K562 (cell line): ENCODE data around the gene USP13. TPM values are rescaled to one million over a fixed set of nuclear protein-coding genes. Genes with fewer than 3 reads are reported as not detected.

Experiments
- ATAC-seq: fragments of 200-7000 bp; cut with Tn5 transposase; 3 replicates; pipeline ENCODE4 v1.9.1; 2020; ENCODE audit warnings: moderate library complexity
- BruUV-seq: library from RNA; stranded (reverse); fragments of 400-500 nt; replicated peaks from 2 replicates; lab custom pipeline; 2021; lab: Mats Ljungman, UMichigan
- CTCF ChIA-PET: fragments of 300-600 bp; formaldehyde crosslinking; extraction: SDS; loops from one replicate; lab custom pipeline; 2021; ENCODE audit warnings: low intra/inter-chr PET ratio; lab: Yijun Ruan, JAX
- POLR2A ChIA-PET: fragments of 300-600, 350-650 bp; sonication (Branson Sonifier 250); formaldehyde crosslinking; extraction: SDS; loops from one replicate; lab custom pipeline; 2021; ENCODE audit warnings: antibody characterized with exemption, inconsistent platforms; lab: Yijun Ruan, JAX
- DNase-seq, 4 experiments: peaks; one replicate each; pipeline versions ENCODE4 v3.0.0 to v3.0.0-alpha.2; 2011 to 2018; ENCODE audit warnings: low spot score in 3 of 4, mixed read lengths in 3 of 4; ENCODE audit errors: extremely low read depth in 1 of 4
- FAIRE-seq: peaks from 2 replicates; lab custom pipeline; 2011; peaks lifted over from hg19 to GRCh38; lab: Jason Lieb, UNC
- H2AFZ ChIP-seq: 2 replicates; pipeline ENCODE4 v1.6.0; 2011; ENCODE audit warnings: low read depth, low read length, control low read depth, inconsistent platforms
- H3K27ac ChIP-seq: fragments of 200-600 bp; 3 replicates; pipeline ENCODE4 v1.8.0; 2011; ENCODE audit warnings: low read depth, mild to moderate bottlenecking, control low read depth, inconsistent platforms, low read length, moderate library complexity, mixed read lengths; ENCODE audit errors: extremely low read depth
- H3K27me3 ChIP-seq, 2 experiments: fragments of 300-600 bp in 1 of 2; 2 replicates in 1 of 2; 3 replicates in 1 of 2; pipeline versions ENCODE4 v1.6.0 to v1.8.0; 2011; ENCODE audit warnings: inconsistent platforms in 2 of 2, low read length in 2 of 2, mild to moderate bottlenecking in 1 of 2, mixed read lengths in 1 of 2, moderate library complexity in 1 of 2; ENCODE audit not compliant: control insufficient read depth in 2 of 2, insufficient read depth in 2 of 2
- H3K36me3 ChIP-seq: fragments of 300-600 bp; 3 replicates; pipeline ENCODE4 v1.8.0; 2011; ENCODE audit warnings: mild to moderate bottlenecking, low read length, inconsistent platforms; ENCODE audit not compliant: control insufficient read depth, insufficient read depth
- H3K4me1 ChIP-seq, 2 experiments: fragments of 200-600 bp in 1 of 2; replicated peaks in 1 of 2; 2 replicates in 1 of 2; 3 replicates in 1 of 2; pipeline versions ENCODE4 v1.5.1 to v1.8.0; 2011; ENCODE audit warnings: inconsistent platforms in 2 of 2, low read length in 2 of 2, mild to moderate bottlenecking in 1 of 2, mixed read lengths in 1 of 2, moderate library complexity in 1 of 2; ENCODE audit not compliant: control insufficient read depth in 2 of 2, insufficient read depth in 2 of 2
- H3K4me2 ChIP-seq: 2 replicates; pipeline ENCODE4 v1.6.1; 2011; ENCODE audit warnings: low read length, control low read depth, inconsistent platforms, mixed read lengths; ENCODE audit not compliant: insufficient read depth
- H3K4me3 ChIP-seq: fragments of 200-600 bp; sonication (generic), shearing (Covaris generic); 2 replicates; pipeline ENCODE4 v1.5.1; 2016; ENCODE audit warnings: control low read depth, inconsistent platforms
- H3K79me2 ChIP-seq: fragments of 200-600 bp; 3 replicates; pipeline ENCODE4 v1.8.0; 2011; ENCODE audit warnings: low read length, inconsistent platforms; ENCODE audit not compliant: control insufficient read depth, insufficient read depth
- H3K9ac ChIP-seq, 2 experiments: 2 replicates each; pipeline versions ENCODE4 v1.6.0 to v1.6.1; 2011; ENCODE audit warnings: low read depth in 2 of 2, low read length in 2 of 2, control low read depth in 1 of 2, inconsistent platforms in 1 of 2, mild to moderate bottlenecking in 1 of 2, mixed read lengths in 1 of 2; ENCODE audit not compliant: insufficient read depth in 1 of 2
- H3K9me1 ChIP-seq: one replicate; pipeline ENCODE4 v1.6.0; 2011; ENCODE audit warnings: inconsistent platforms, mild to moderate bottlenecking, low read length, moderate library complexity; ENCODE audit not compliant: control insufficient read depth, insufficient read depth
- H3K9me3 ChIP-seq: replicated peaks from 2 replicates; pipeline ENCODE4 v1.5.1; 2011; ENCODE audit warnings: low read depth, low read length, inconsistent platforms; ENCODE audit not compliant: control insufficient read depth, insufficient read depth
- H4K20me1 ChIP-seq: replicated peaks from 2 replicates; pipeline ENCODE4 v1.6.1; 2011; ENCODE audit warnings: low read length, inconsistent platforms, mixed read lengths; ENCODE audit not compliant: control insufficient read depth, insufficient read depth
- CBX2 ChIP-seq: fragments of 200-600 bp; sonication (generic); IDR thresholded peaks from one replicate; pipeline ENCODE4 v1.6.1; 2012; ENCODE audit warnings: mild to moderate bottlenecking, low read length, inconsistent platforms; ENCODE audit not compliant: insufficient read depth, poor library complexity, severe bottlenecking
- DDX20 ChIP-seq: fragments of 450-650 bp; IDR thresholded peaks from 2 replicates; pipeline ENCODE4 v1.6.1; 2016; ENCODE audit warnings: missing genetic modification characterization, low read depth, mild to moderate bottlenecking, missing compliant biosample characterization, moderate library complexity
- GATAD2A ChIP-seq: fragments of 450-650 bp; IDR thresholded peaks from 2 replicates; pipeline ENCODE4 v1.6.1; 2017
- MAFF ChIP-seq: IDR thresholded peaks from 2 replicates; pipeline ENCODE4 v1.6.1; 2012; ENCODE audit warnings: low read length, improper control_type of control experiment
- MYC ChIP-seq, 2 experiments: fragments of 250-450 bp in 1 of 2; sonication (Bioruptor Pico) in 1 of 2; IDR thresholded peaks; 2 replicates each; pipeline versions ENCODE4 v1.5.1 to v1.6.1; 2012 to 2021; ENCODE audit warnings: low read depth in 2 of 2, borderline replicate concordance in 1 of 2, improper control_type of control experiment in 1 of 2, low read length in 1 of 2, mild to moderate bottlenecking in 1 of 2, moderate library complexity in 1 of 2
- NCOA6 ChIP-seq: fragments of 450-650 bp; IDR thresholded peaks from 2 replicates; pipeline ENCODE4 v1.6.1; 2017; ENCODE audit warnings: mild to moderate bottlenecking
- PHB2 ChIP-seq: fragments of 450-650 bp; IDR thresholded peaks from 2 replicates; pipeline ENCODE4 v1.6.1; 2017; ENCODE audit warnings: low read depth
- PTBP1 ChIP-seq: fragments of 200-400 bp; formaldehyde crosslinking; IDR thresholded peaks from 2 replicates; pipeline ENCODE4 v1.6.1; 2017; ENCODE audit warnings: low read depth, low read length
- ZFP36 ChIP-seq: fragments of 150-350 bp; IDR thresholded peaks from 2 replicates; pipeline ENCODE4 v1.6.1; 2018; ENCODE audit warnings: low read length, low read depth; ENCODE audit not compliant: partially characterized antibody
- ZNF3 ChIP-seq: fragments of 250-450 bp; sonication (Bioruptor Pico); IDR thresholded peaks from 2 replicates; pipeline ENCODE4 v1.5.0; 2021; ENCODE audit warnings: mild to moderate bottlenecking, moderate library complexity
- ZNF699 ChIP-seq: fragments of 250-450 bp; sonication (Bioruptor Pico); IDR thresholded peaks from 2 replicates; pipeline ENCODE4 v1.8.0; 2021; ENCODE audit warnings: mild to moderate bottlenecking, moderate library complexity; ENCODE audit not compliant: insufficient replicate concordance
- ZNF717 ChIP-seq: fragments of 250-450 bp; sonication (Bioruptor Pico); IDR thresholded peaks from 2 replicates; pipeline ENCODE4 v1.5.0; 2021
- ZNF785 ChIP-seq: fragments of 250-450 bp; sonication (Bioruptor Pico); IDR thresholded peaks from 2 replicates; pipeline ENCODE4 v1.4.0; 2020; ENCODE audit warnings: mild to moderate bottlenecking
- WGBS: fragments of 100-300 bp; shearing (Covaris generic); methylation state at CpG from one replicate; pipeline ENCODE4 v1.1.6; 2016; ENCODE audit warnings: low coverage, mixed read lengths; ENCODE audit not compliant: insufficient coverage; ENCODE audit errors: missing lambda C conversion rate; 5-methylcytosine and 5-hydroxymethylcytosine counted together
- in situ Hi-C: fragments of 300-500 bp; cut with MboI; formaldehyde crosslinking; loops from 4 replicates; pipeline ENCODE4 v1.15.0; 2018; ENCODE audit warnings: inconsistent platforms, mixed read lengths
- intact Hi-C: fragments of 100-400 bp; cut with micrococcal nuclease; formaldehyde crosslinking; loops from 2 replicates; pipeline ENCODE4 v1.14.2; 2022
- polyA plus RNA-seq, 8 experiments: library from polyadenylated mRNA; depleted of rRNA in 4 of 8; stranded (reverse) in 5 of 8; unstranded in 3 of 8; fragments of >200 nt; fragmentation: Nextera tagmentation in 2 of 8; fragmentation: Illumina TruSeq in 1 of 8; extraction: Ambion mirVana in 2 of 8; extraction: Trizol in 1 of 8; gene quantifications; 2 replicates each; pipeline versions ENCODE4 v1.2.1 to v1.2.3, GENCODE V29; 2011 to 2014; ENCODE audit warnings: inconsistent platforms in 1 of 8, missing spikeins in 1 of 8
- total RNA-seq, 7 experiments: library from RNA; depleted of rRNA in 6 of 7; stranded (reverse); fragments of >200 nt in 6 of 7; fragmentation: Illumina TruSeq in 2 of 7; extraction: Trizol in 2 of 7; gene quantifications; 2 replicates each; pipeline versions ENCODE4 v1.2.1 to v1.2.3, GENCODE V29; 2011 to 2021; ENCODE audit warnings: low replicate concordance in 1 of 7
- TF ChIP-seq, protein P1 (sequence below), 2 experiments: fragments of 450-650 bp in 1 of 2; sonication (generic) in 1 of 2; formaldehyde crosslinking; conservative IDR thresholded peaks; 2 replicates each; pipeline versions ENCODE4 v1.4.0 to v1.8.1; 2020 to 2022; ENCODE audit warnings: mild to moderate bottlenecking in 1 of 2, missing genetic modification reagents in 1 of 2
- TF ChIP-seq, protein P2 (sequence below), 2 experiments: IDR thresholded peaks in 1 of 2; conservative IDR thresholded peaks in 1 of 2; 2 replicates each; pipeline ENCODE4 v1.6.1; 2016; ENCODE audit warnings: low read depth in 2 of 2, mild to moderate bottlenecking in 1 of 2, missing compliant biosample characterization in 1 of 2, missing genetic modification characterization in 1 of 2, moderate library complexity in 1 of 2
- TF ChIP-seq, protein P3 (sequence below): fragments of 250-450 bp; sonication (Bioruptor Pico); IDR thresholded peaks from 2 replicates; pipeline ENCODE4 v1.4.0; 2020; ENCODE audit warnings: borderline replicate concordance

Gene USP13
- total and polyA plus RNA-seq, 9 of the 15 experiments (the other 6 are each of a cell fraction or from before 2014, with no cell fraction given) = 0.11 to 2.3 (median 0.51) TPM

- TF ChIP-seq MYC (IDR thresholded peaks at IDR 0.05; ENCODE audit: low read depth, low read length) (no peak), MYC (CRISPR knock-in tag; IDR thresholded peaks at IDR 0.05; ENCODE audit: borderline replicate concordance, low read depth) (no peak), NCOA6 (no peak), CBX2 (no peak), MAFF (no peak)
- TF ChIP-seq, protein P1, sequence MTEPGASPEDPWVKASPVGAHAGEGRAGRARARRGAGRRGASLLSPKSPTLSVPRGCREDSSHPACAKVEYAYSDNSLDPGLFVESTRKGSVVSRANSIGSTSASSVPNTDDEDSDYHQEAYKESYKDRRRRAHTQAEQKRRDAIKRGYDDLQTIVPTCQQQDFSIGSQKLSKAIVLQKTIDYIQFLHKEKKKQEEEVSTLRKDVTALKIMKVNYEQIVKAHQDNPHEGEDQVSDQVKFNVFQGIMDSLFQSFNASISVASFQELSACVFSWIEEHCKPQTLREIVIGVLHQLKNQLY (CRISPR knock-in tag; conservative IDR thresholded peaks at IDR 0.05) = no peak
These were observed 166.5 kb downstream of the USP13 start (continued) for GRCh38 chr3:179819379-179819778.

DNA sequence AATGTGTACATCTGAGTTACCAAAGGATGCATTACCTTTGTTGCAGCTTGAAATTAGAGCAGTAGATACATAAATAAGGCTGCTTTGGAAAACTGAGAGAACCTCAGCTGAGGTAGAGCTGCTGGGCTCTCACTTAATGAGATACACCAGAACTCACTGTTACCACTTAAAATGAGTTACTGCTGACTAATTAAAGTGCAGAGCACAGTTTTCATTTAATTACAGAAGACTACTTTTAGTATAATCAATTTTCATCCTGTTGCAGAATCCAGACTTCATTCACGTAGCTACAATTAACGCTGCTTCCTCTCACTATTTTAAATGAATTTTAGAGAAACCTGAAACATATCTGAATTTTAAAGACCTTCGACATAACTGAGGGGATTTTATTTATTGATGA lies 169.5 kb downstream of the USP13 start:
- no peaks in the 10 kb centered on the region for H3K9me1 ChIP-seq
- in situ Hi-C loops (no loop called here), intact Hi-C loops (no loop called here)
- no peak overlapping the region for H3K27ac ChIP-seq
- H3K36me3 ChIP-seq = no peaks in the 10 kb centered on the region
- no TSS peak for BruUV-seq
- no peaks in the 10 kb centered on the region for H3K27me3 ChIP-seq
- ChIA-PET CTCF (no interaction called here), POLR2A (interaction anchor here (0.7 to 1.1 kb wide), 2 partner anchors 11 to 30 kb away, joined by 3 to 4 read pairs; no protein-coding TSS in a partner anchor)
- no peak overlapping the region for H3K4me3 ChIP-seq
- ATAC-seq (no peak), DNase-seq (no peak), FAIRE-seq (no peak)
- H3K9ac ChIP-seq = no peak overlapping the region
- H4K20me1 ChIP-seq = no peaks in the 10 kb centered on the region
- H3K9me3 ChIP-seq = no peaks in the 10 kb centered on the region
- no peaks in the 10 kb centered on the region; a peak in 1 of 5 replicates for H3K4me1 ChIP-seq
- no peak overlapping the region for H3K4me2 ChIP-seq
- H3K79me2 ChIP-seq = no peaks in the 10 kb centered on the region
- no peak overlapping the region for H2AFZ ChIP-seq
- 3% methylated on average over 3 of the region's 3 CpGs for WGBS
- TF ChIP-seq ZNF699 (CRISPR knock-in tag) (no peak), DDX20 (tag) (no peak), ZFP36 (no peak), PTBP1 (no peak), ZNF717 (no peak), ZNF3 (CRISPR knock-in tag) (no peak), GATAD2A (no peak), PHB2 (no peak), ZNF785 (no peak)
- TF ChIP-seq, protein P2, sequence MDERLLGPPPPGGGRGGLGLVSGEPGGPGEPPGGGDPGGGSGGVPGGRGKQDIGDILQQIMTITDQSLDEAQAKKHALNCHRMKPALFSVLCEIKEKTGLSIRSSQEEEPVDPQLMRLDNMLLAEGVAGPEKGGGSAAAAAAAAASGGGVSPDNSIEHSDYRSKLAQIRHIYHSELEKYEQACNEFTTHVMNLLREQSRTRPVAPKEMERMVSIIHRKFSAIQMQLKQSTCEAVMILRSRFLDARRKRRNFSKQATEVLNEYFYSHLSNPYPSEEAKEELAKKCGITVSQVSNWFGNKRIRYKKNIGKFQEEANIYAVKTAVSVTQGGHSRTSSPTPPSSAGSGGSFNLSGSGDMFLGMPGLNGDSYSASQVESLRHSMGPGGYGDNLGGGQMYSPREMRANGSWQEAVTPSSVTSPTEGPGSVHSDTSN (CRISPR knock-in tag; IDR thresholded peaks at IDR 0.05; ENCODE audit: low read depth) = no peak
- TF ChIP-seq, protein P2 (tag; conservative IDR thresholded peaks at IDR 0.05; ENCODE audit: low read depth) = no peak
- TF ChIP-seq, protein P3, sequence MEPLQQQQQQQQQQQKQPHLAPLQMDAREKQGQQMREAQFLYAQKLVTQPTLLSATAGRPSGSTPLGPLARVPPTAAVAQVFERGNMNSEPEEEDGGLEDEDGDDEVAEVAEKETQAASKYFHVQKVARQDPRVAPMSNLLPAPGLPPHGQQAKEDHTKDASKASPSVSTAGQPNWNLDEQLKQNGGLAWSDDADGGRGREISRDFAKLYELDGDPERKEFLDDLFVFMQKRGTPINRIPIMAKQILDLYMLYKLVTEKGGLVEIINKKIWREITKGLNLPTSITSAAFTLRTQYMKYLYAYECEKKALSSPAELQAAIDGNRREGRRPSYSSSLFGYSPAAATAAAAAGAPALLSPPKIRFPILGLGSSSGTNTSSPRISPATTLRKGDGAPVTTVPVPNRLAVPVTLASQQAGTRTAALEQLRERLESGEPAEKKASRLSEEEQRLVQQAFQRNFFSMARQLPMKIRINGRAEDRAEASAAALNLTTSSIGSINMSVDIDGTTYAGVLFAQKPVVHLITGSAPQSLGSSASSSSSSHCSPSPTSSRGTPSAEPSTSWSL (CRISPR knock-in tag) = no peak
